Neural progenitor cell (in vitro differentiated cells): ENCODE measurements around the gene NHLH1. TPM values are rescaled to one million over a fixed set of nuclear protein-coding genes. Genes with fewer than 3 reads are reported as not detected.

Experiments used
- DNase-seq: peaks from one replicate; pipeline ENCODE4 v3.0.0-alpha.2; 2016; ENCODE audit warnings: low spot score
- H2AFZ ChIP-seq: fragments of 200-600 bp; sonication (generic); replicated peaks from 2 replicates; pipeline ENCODE4 v1.6.1; 2016; ENCODE audit warnings: antibody characterized with exemption
- H3F3A ChIP-seq: fragments of 200-600 bp; sonication (generic); 2 replicates; pipeline ENCODE4 v1.6.1; 2016; ENCODE audit warnings: antibody characterized with exemption, low read depth
- H3K27ac ChIP-seq: fragments of 200-600 bp; sonication (generic); 2 replicates; pipeline ENCODE4 v1.5.1; 2016; ENCODE audit warnings: mild to moderate bottlenecking
- H3K27me3 ChIP-seq: fragments of 200-600 bp; sonication (generic); 2 replicates; pipeline ENCODE4 v1.6.1; 2016; ENCODE audit warnings: mild to moderate bottlenecking, moderate library complexity
- H3K36me3 ChIP-seq: fragments of 200-600 bp; sonication (generic); 2 replicates; pipeline ENCODE4 v1.5.1; 2016
- H3K4me1 ChIP-seq: fragments of 200-600 bp; sonication (generic); 2 replicates; pipeline ENCODE4 v1.6.1; 2016; ENCODE audit warnings: mixed run types
- H3K4me2 ChIP-seq: fragments of 200-600 bp; sonication (generic); 2 replicates; pipeline ENCODE4 v1.6.1; 2016
- H3K4me3 ChIP-seq: fragments of 200-600 bp; sonication (generic); 2 replicates; pipeline ENCODE4 v1.5.1; 2016
- H3K79me2 ChIP-seq: fragments of 200-600 bp; sonication (generic); 2 replicates; pipeline ENCODE4 v1.6.1; 2016; ENCODE audit warnings: low read depth
- H3K9ac ChIP-seq: fragments of 200-600 bp; sonication (generic); 2 replicates; pipeline ENCODE4 v1.6.1; 2016
- H3K9me3 ChIP-seq: fragments of 200-600 bp; sonication (generic); 2 replicates; pipeline ENCODE4 v1.5.1; 2016; ENCODE audit warnings: low read depth
- H4K20me1 ChIP-seq: fragments of 200-600 bp; sonication (generic); 2 replicates; pipeline ENCODE4 v1.6.1; 2016; ENCODE audit warnings: low read depth
- H3K27ac Mint-ChIP-seq: 3 replicates; pipeline ENCODE4 v1.8.0; 2021; ENCODE audit warnings: mixed read lengths
- H3K27me3 Mint-ChIP-seq: 2 replicates; pipeline ENCODE4 v1.8.0; 2022; ENCODE audit warnings: low read depth, mild to moderate bottlenecking, inconsistent platforms, moderate library complexity, mixed read lengths; ENCODE audit not compliant: insufficient read depth
- H3K36me3 Mint-ChIP-seq: 3 replicates; pipeline ENCODE4 v1.8.0; 2021; ENCODE audit warnings: mixed read lengths
- H3K4me1 Mint-ChIP-seq: 3 replicates; pipeline ENCODE4 v1.8.0; 2021; ENCODE audit warnings: mixed read lengths
- H3K4me3 Mint-ChIP-seq: 3 replicates; pipeline ENCODE4 v1.8.0; 2021; ENCODE audit warnings: mild to moderate bottlenecking, moderate library complexity, mixed read lengths
- H3K9me3 Mint-ChIP-seq: 3 replicates; pipeline ENCODE4 v1.8.0; 2020; ENCODE audit warnings: mixed read lengths
- EZH2 ChIP-seq: fragments of 200-600 bp; sonication (generic); IDR thresholded peaks from 2 replicates; pipeline ENCODE4 v1.6.1; 2017; ENCODE audit warnings: antibody characterized with exemption, mild to moderate bottlenecking, moderate library complexity
- EZH2phosphoT487 ChIP-seq: fragments of 200-600 bp; sonication (generic); IDR thresholded peaks from 2 replicates; pipeline ENCODE4 v1.6.1; 2017; ENCODE audit warnings: antibody characterized with exemption
- total RNA-seq: library from RNA; depleted of rRNA; stranded (reverse); fragments of >200 nt; gene quantifications from 2 replicates; pipeline ENCODE4 v1.2.3, GENCODE V29; 2015; ENCODE audit warnings: low replicate concordance
- TF ChIP-seq, protein P1 (sequence below): fragments of 200-600 bp; sonication (generic); IDR thresholded peaks from 2 replicates; pipeline ENCODE4 v1.5.1; 2017; ENCODE audit warnings: antibody characterized with exemption, mild to moderate bottlenecking

The NHLH1 gene
- total RNA-seq, 1 donor from 2014 or later: 0.07 TPM

DNA sequence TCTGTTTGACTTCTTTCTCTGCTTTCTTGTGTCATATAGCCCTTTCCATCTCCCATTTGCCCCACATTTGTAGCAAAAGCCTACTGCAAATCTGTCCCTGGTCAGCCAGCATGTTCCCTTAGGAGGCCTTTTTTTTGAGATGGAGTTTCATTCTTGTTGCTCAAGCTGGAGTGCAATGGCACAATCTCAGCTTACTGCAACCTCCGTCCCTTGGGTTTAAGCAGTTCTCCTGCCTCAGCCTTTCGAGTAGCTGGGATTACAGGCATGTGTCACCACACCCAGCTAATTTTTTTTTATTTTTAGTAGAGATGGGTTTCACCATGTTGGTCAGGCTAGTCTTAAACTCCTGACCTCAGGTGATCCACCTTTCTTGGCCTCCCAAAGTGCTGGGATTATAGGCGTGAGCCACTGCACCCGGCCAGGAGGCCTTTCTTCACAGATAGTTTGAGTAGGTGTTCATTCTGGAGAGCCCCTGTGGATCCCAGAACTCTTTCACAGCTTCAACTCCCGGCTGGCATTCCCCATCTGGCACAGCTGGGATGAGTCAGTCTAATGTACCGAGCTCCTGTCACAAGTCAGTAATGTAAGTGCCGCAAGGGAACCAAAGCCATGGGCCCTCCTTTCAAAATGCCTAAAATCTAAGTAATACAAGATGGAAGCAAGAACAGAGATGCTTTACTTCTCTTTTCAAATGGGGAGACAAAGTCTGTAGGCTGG is 9.4 kb upstream of the NHLH1 start:
- H4K20me1 ChIP-seq: no peaks in the 10 kb centered on the region
- TF ChIP-seq, protein P1, sequence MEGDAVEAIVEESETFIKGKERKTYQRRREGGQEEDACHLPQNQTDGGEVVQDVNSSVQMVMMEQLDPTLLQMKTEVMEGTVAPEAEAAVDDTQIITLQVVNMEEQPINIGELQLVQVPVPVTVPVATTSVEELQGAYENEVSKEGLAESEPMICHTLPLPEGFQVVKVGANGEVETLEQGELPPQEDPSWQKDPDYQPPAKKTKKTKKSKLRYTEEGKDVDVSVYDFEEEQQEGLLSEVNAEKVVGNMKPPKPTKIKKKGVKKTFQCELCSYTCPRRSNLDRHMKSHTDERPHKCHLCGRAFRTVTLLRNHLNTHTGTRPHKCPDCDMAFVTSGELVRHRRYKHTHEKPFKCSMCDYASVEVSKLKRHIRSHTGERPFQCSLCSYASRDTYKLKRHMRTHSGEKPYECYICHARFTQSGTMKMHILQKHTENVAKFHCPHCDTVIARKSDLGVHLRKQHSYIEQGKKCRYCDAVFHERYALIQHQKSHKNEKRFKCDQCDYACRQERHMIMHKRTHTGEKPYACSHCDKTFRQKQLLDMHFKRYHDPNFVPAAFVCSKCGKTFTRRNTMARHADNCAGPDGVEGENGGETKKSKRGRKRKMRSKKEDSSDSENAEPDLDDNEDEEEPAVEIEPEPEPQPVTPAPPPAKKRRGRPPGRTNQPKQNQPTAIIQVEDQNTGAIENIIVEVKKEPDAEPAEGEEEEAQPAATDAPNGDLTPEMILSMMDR: no peak
- TF ChIP-seq EZH2 (no peak), EZH2phosphoT487 (no peak)
- H3K27me3 ChIP-seq: no peaks in the 10 kb centered on the region
- H3K4me3 ChIP-seq: no peak overlapping the region
- H3K27ac ChIP-seq: no peak overlapping the region
- H3K36me3 ChIP-seq: peaks cover 11% of the 10 kb centered on the region
- no peak overlapping the region for H3K27ac Mint-ChIP-seq
- H3K4me3 Mint-ChIP-seq: no peak overlapping the region
- no peak overlapping the region for H2AFZ ChIP-seq
- no peaks in the 10 kb centered on the region for H3K79me2 ChIP-seq
- peaks cover 11% of the 10 kb centered on the region for H3K4me1 ChIP-seq
- peaks cover 8% of the 10 kb centered on the region for H3K4me1 Mint-ChIP-seq
- H3K36me3 Mint-ChIP-seq: peaks cover 38% of the 10 kb centered on the region
- DNase-seq: no peak
- peaks cover 4% of the 10 kb centered on the region for H3K27me3 Mint-ChIP-seq
- H3F3A ChIP-seq: peaks cover 13% of the 10 kb centered on the region
- H3K9me3 ChIP-seq: no peaks in the 10 kb centered on the region
- no peaks in the 10 kb centered on the region for H3K9me3 Mint-ChIP-seq
- H3K4me2 ChIP-seq: no peak overlapping the region
- H3K9ac ChIP-seq: no peak overlapping the region

DNA sequence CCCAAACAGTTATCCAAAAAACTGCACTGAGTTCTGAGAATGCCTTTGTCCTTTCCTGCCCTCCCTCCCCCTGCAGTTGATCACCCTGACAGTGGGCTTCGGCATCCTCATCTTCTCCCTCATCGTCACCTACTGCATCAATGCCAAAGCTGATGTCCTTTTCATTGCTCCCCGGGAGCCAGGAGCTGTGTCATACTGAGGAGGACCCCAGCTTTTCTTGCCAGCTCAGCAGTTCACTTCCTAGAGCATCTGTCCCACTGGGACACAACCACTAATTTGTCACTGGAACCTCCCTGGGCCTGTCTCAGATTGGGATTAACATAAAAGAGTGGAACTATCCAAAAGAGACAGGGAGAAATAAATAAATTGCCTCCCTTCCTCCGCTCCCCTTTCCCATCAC is 8.8 kb upstream of the NHLH1 start:
- Histone ChIP-seq H3K4me2 (no peak overlapping the region), H2AFZ (no peak overlapping the region), H3F3A (peaks cover 19% of the 10 kb centered on the region), H3K36me3 (peaks cover 11% of the 10 kb centered on the region), H3K27ac (no peak overlapping the region), H3K79me2 (no peaks in the 10 kb centered on the region), H3K9me3 (no peaks in the 10 kb centered on the region), H3K27me3 (no peaks in the 10 kb centered on the region), H4K20me1 (no peaks in the 10 kb centered on the region), H3K9ac (no peak overlapping the region), H3K4me3 (no peak overlapping the region), H3K4me1 (peaks cover 18% of the 10 kb centered on the region)
- no peaks in the 10 kb centered on the region for H3K9me3 Mint-ChIP-seq
- peaks cover 34% of the 10 kb centered on the region for H3K36me3 Mint-ChIP-seq
- H3K27ac Mint-ChIP-seq: no peak overlapping the region
- no peak overlapping the region for H3K4me3 Mint-ChIP-seq
- H3K27me3 Mint-ChIP-seq: peaks cover 6% of the 10 kb centered on the region
- peaks cover 13% of the 10 kb centered on the region for H3K4me1 Mint-ChIP-seq
- DNase-seq: no peak
- TF ChIP-seq EZH2 (no peak), EZH2phosphoT487 (no peak)
- TF ChIP-seq, protein P1: no peak

GRCh38 chr1:160359559-160360226 is 7.2 kb upstream of the NHLH1 start:
- Mint-ChIP-seq H3K36me3 (peaks cover 25% of the 10 kb centered on the region), H3K4me1 (peaks cover 24% of the 10 kb centered on the region), H3K27ac (no peak overlapping the region), H3K4me3 (no peak overlapping the region), H3K27me3 (peaks cover 6% of the 10 kb centered on the region), H3K9me3 (no peaks in the 10 kb centered on the region)
- H3K27me3 ChIP-seq: no peaks in the 10 kb centered on the region
- H4K20me1 ChIP-seq: no peaks in the 10 kb centered on the region
- no peaks in the 10 kb centered on the region for H3K9me3 ChIP-seq
- no peak for DNase-seq
- no peak overlapping the region for H3K4me3 ChIP-seq
- H2AFZ ChIP-seq: no peak overlapping the region
- no peak overlapping the region for H3K27ac ChIP-seq
- no peak for TF ChIP-seq EZH2
- no peak for TF ChIP-seq EZH2phosphoT487
- TF ChIP-seq, protein P1: no peak
- H3K4me1 ChIP-seq: peaks cover 22% of the 10 kb centered on the region
- no peak overlapping the region for H3K9ac ChIP-seq
- H3K4me2 ChIP-seq: no peak overlapping the region
- H3K79me2 ChIP-seq: no peaks in the 10 kb centered on the region
- H3K36me3 ChIP-seq: peaks cover 10% of the 10 kb centered on the region
- H3F3A ChIP-seq: peaks cover 17% of the 10 kb centered on the region
